Measurements from ENCODE around the gene FADS1. TPM values are rescaled to one million over a fixed set of nuclear protein-coding genes. Genes with fewer than 3 reads are reported as not detected.
A peak's percentile ranks its signal among the peaks of the same experiment; 100 is the strongest.

FADS1 gene
- total RNA-seq, 1 experiment from 2014 or later, result 186 TPM

DNA sequence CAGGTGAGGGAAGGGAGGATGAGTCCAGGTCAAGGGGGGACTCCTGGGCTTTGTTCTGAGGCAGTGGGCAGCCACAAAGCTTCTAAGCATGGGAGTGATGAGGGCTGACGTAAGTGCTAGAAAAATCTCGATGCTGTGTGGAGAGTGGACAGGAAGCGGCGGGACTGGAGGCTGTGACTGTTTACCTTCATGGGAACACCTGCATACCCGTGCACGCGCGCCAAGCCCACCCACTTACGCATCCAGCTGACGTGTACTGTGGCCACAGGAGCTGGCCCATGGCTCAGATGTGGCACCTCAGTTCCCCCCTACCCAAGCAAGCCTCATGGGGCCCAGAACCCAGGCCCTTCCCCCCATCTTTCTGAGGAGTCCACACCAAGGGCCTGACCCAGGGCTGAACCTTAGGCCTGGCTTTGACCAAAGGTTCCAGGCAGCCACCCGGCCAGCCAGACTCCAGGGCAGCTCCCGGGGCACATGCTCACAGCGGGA lies 50.4 kb downstream of the FADS1 start:
- in situ Hi-C loops (cut with HindIII; ENCODE audit: low pct_unique_long_range_greater_than_20kb, low sequenced_read_pairs) (no loop called here), intact Hi-C loops (cut with micrococcal nuclease; ENCODE audit: unreplicated experiment) (no loop called here)
- Histone ChIP-seq H3K27me3 (ENCODE audit: control insufficient read depth, insufficient read depth, low read length) (no peaks in the 10 kb centered on the region), H3K4me3 (ENCODE audit: low read depth in 2 of 2, low read length in 2 of 2) (no peak overlapping the region), H3K27ac (ENCODE audit: low read length) (no peak overlapping the region; the same call in 1 of the 2 replicates), H3K9me3 (ENCODE audit: control insufficient read depth, insufficient read depth, low read depth, low read length) (no peaks in the 10 kb centered on the region), H3K4me1 (ENCODE audit: control insufficient read depth, insufficient read depth, low read length) (peaks cover 7% of the 10 kb centered on the region), H3K36me3 (ENCODE audit: control insufficient read depth, insufficient read depth, low read length) (no peaks in the 10 kb centered on the region)
- ChIA-PET POLR2A (no interaction called here), CTCF (interaction anchor here (0.7 kb wide), 1 partner anchor 9 kb away, joined by 3 read pairs; no protein-coding TSS in a partner anchor)
- no TSS peak for BruUV-seq (replicated peaks)
- ATAC-seq, result 0 out of 2 replicates have a peak, but pooled peaks have one; percentile 25
- DNase-seq (ENCODE audit: low read depth, low spot score), result no peak
- TF ChIP-seq, protein P1, sequence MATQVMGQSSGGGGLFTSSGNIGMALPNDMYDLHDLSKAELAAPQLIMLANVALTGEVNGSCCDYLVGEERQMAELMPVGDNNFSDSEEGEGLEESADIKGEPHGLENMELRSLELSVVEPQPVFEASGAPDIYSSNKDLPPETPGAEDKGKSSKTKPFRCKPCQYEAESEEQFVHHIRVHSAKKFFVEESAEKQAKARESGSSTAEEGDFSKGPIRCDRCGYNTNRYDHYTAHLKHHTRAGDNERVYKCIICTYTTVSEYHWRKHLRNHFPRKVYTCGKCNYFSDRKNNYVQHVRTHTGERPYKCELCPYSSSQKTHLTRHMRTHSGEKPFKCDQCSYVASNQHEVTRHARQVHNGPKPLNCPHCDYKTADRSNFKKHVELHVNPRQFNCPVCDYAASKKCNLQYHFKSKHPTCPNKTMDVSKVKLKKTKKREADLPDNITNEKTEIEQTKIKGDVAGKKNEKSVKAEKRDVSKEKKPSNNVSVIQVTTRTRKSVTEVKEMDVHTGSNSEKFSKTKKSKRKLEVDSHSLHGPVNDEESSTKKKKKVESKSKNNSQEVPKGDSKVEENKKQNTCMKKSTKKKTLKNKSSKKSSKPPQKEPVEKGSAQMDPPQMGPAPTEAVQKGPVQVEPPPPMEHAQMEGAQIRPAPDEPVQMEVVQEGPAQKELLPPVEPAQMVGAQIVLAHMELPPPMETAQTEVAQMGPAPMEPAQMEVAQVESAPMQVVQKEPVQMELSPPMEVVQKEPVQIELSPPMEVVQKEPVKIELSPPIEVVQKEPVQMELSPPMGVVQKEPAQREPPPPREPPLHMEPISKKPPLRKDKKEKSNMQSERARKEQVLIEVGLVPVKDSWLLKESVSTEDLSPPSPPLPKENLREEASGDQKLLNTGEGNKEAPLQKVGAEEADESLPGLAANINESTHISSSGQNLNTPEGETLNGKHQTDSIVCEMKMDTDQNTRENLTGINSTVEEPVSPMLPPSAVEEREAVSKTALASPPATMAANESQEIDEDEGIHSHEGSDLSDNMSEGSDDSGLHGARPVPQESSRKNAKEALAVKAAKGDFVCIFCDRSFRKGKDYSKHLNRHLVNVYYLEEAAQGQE (IDR thresholded peaks at IDR 0.05; ENCODE audit: insufficient read depth in 1 of 2, low read depth in 2 of 2, low read length in 1 of 2), result no peak
- TF ChIP-seq POLR2AphosphoS5 (IDR thresholded peaks at IDR 0.05; ENCODE audit: low read depth, low read length) (no peak), TCF7L2 (IDR thresholded peaks at IDR 0.05; ENCODE audit: low read depth, low read length) (no peak)

DNA sequence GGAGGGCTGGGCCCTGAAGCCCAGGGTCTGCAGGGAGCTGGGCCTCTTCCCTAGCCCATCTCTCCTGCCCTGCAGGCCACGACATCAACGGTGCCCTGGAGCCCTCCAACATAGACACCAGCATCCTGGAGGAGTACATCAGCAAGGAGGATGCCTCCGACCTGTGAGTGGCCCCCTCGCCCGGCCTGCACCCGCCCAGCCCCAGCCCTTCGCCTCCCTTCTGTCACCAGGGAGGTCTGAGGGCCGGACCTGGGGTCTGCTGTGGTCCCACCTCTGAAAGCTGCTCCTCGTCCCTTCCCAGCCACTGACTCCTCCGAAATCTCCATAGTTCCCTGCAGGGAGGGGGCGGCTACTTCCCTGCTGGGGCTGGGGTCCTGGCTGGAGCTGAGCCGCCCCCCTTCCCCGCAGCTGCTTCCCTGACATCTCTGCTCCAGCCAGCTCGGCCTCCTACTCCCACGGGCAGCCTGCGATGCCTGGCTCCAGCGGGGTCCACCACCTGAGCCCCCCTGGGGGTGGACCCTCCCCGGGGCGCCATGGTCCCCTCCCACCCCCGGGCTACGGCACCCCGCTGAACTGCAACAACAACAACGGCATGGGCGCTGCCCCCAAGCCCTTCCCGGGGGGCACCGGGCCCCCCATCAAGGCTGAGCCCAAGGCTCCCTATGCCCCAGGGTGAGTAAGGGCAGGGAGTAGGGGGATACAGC lies 51.1 kb downstream of the FADS1 start:
- ATAC-seq, result no peak
- Histone ChIP-seq H3K9me3 (ENCODE audit: control insufficient read depth, insufficient read depth, low read depth, low read length) (no peaks in the 10 kb centered on the region), H3K4me3 (ENCODE audit: low read depth in 2 of 2, low read length in 2 of 2) (no peak overlapping the region), H3K27ac (ENCODE audit: low read length) (no peak overlapping the region; the same call in 1 of the 2 replicates), H3K36me3 (ENCODE audit: control insufficient read depth, insufficient read depth, low read length) (no peaks in the 10 kb centered on the region), H3K27me3 (ENCODE audit: control insufficient read depth, insufficient read depth, low read length) (no peaks in the 10 kb centered on the region), H3K4me1 (ENCODE audit: control insufficient read depth, insufficient read depth, low read length) (peaks cover 7% of the 10 kb centered on the region)
- in situ Hi-C loops (cut with HindIII; ENCODE audit: low pct_unique_long_range_greater_than_20kb, low sequenced_read_pairs), result no loop called here
- DNase-seq (ENCODE audit: low read depth, low spot score), result no peak
- ChIA-PET CTCF (interaction anchor here (0.7 kb wide), 1 partner anchor 8 kb away, joined by 3 read pairs; no protein-coding TSS in a partner anchor), POLR2A (no interaction called here)
- intact Hi-C loops (cut with micrococcal nuclease; ENCODE audit: unreplicated experiment), result no loop called here
- no TSS peak for BruUV-seq (replicated peaks)
- TF ChIP-seq, protein P2, sequence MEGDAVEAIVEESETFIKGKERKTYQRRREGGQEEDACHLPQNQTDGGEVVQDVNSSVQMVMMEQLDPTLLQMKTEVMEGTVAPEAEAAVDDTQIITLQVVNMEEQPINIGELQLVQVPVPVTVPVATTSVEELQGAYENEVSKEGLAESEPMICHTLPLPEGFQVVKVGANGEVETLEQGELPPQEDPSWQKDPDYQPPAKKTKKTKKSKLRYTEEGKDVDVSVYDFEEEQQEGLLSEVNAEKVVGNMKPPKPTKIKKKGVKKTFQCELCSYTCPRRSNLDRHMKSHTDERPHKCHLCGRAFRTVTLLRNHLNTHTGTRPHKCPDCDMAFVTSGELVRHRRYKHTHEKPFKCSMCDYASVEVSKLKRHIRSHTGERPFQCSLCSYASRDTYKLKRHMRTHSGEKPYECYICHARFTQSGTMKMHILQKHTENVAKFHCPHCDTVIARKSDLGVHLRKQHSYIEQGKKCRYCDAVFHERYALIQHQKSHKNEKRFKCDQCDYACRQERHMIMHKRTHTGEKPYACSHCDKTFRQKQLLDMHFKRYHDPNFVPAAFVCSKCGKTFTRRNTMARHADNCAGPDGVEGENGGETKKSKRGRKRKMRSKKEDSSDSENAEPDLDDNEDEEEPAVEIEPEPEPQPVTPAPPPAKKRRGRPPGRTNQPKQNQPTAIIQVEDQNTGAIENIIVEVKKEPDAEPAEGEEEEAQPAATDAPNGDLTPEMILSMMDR (IDR thresholded peaks at IDR 0.05), result no peak
- TF ChIP-seq, protein P1 (IDR thresholded peaks at IDR 0.05; ENCODE audit: insufficient read depth in 1 of 2, low read depth in 2 of 2, low read length in 1 of 2), result no peak
- TF ChIP-seq TCF7L2 (IDR thresholded peaks at IDR 0.05; ENCODE audit: low read depth, low read length) (no peak), SIN3A (IDR thresholded peaks at IDR 0.05; ENCODE audit: borderline replicate concordance, insufficient read depth, low read depth, low read length) (no peak), POLR2AphosphoS5 (IDR thresholded peaks at IDR 0.05; ENCODE audit: low read depth, low read length) (no peak)
